Stomach (tissue), 4 donors: Measurements from ENCODE around the gene REG3A.

Experiments used
- CTCF ChIP-seq, 7 experiments: fragments of 450-650 bp in 4 of 7; fragments of 200-600 bp in 3 of 7; sonication (generic) in 3 of 7; IDR thresholded peaks; one replicate each; pipeline ENCODE4 v1.5.1; 2016 to 2019; ENCODE audit warnings: antibody characterized with exemption in 7 of 7, control low read depth in 2 of 7, mild to moderate bottlenecking in 1 of 7
- POLR2A ChIP-seq, 4 donors: fragments of 450-650 bp; IDR thresholded peaks; one replicate each; pipeline ENCODE4 v1.6.1; 2016; ENCODE audit warnings: antibody characterized with exemption in 4 of 4, control low read depth in 2 of 4, mild to moderate bottlenecking in 1 of 4, moderate library complexity in 1 of 4

GRCh38 chr2:79159653-79160052 is at the start of gene REG3A:
- TF ChIP-seq CTCF (IDR thresholded peaks at IDR 0.05) (no peak), POLR2A (IDR thresholded peaks at IDR 0.05) (no peak)
